RWPE1 (cell line): Measurements from ENCODE around the gene TYRO3.
"Not testable (repeated sequence)": the region's sequence is repeated elsewhere in the genome, so short reads cannot be mapped to it uniquely, and the experiment has no call there.

Experiments
- CTCF ChIA-PET: fragments of 350-600 bp; sonication (Branson Sonifier 250); formaldehyde crosslinking; extraction: SDS; loops from one replicate; lab custom pipeline; 2021; lab: Yijun Ruan, JAX
- POLR2A ChIA-PET: fragments of 400-600 bp; formaldehyde crosslinking; extraction: SDS; loops from one replicate; lab custom pipeline; 2020; ENCODE audit warnings: antibody characterized with exemption; ENCODE audit not compliant: low non-redundant PET; lab: Yijun Ruan, JAX
- DNase-seq: peaks from one replicate; pipeline ENCODE4 v3.0.0; 2012; ENCODE audit warnings: low spot score
- H3K27ac ChIP-seq: fragments of 450-650 bp; 2 replicates; pipeline ENCODE4 v1.5.1; 2017
- CTCF ChIP-seq: fragments of 450-650 bp; conservative IDR thresholded peaks from 2 replicates; pipeline ENCODE4 v1.5.1; 2017; ENCODE audit warnings: low read depth, mild to moderate bottlenecking

TYRO3 gene

GRCh38 chr15:41568350-41569017 is 9.5 kb downstream of the TYRO3 start:
- ChIA-PET POLR2A (interaction anchor here (0.6 kb wide), 1 partner anchor 145 kb away, joined by 4 read pairs; no protein-coding TSS in a partner anchor), CTCF (interaction anchor here (0.6 to 0.7 kb wide), 2 partner anchors 11 to 1230 kb away, joined by 3 read pairs; no protein-coding TSS in a partner anchor)
- DNase-seq, result no peak
- no peak overlapping the region for H3K27ac ChIP-seq
- TF ChIP-seq CTCF, result no peak

GRCh38 chr15:41569232-41569631 is 10.2 kb downstream of the TYRO3 start:
- DNase-seq, CTCF ChIA-PET, H3K27ac ChIP-seq: not testable (repeated sequence)
- POLR2A ChIA-PET, result interaction anchor here (0.6 kb wide), 1 partner anchor 144 kb away, joined by 4 read pairs; no protein-coding TSS in a partner anchor

- ChIA-PET POLR2A (no interaction called here), CTCF (interaction anchor here (0.7 kb wide), 1 partner anchor 171 kb away, joined by 5 read pairs; no protein-coding TSS in a partner anchor)
- TF ChIP-seq CTCF, result no peak
- H3K27ac ChIP-seq, result no peak overlapping the region
- DNase-seq, result no peak
These were observed 11.8 kb downstream of the TYRO3 start for GRCh38 chr15:41570764-41571163.

- no peak for DNase-seq
- no peak overlapping the region for H3K27ac ChIP-seq
- TF ChIP-seq CTCF, result no peak
- ChIA-PET POLR2A (no interaction called here), CTCF (interaction anchor here (0.6 to 0.7 kb wide), 2 partner anchors 65 to 95 kb away, joined by 3 to 4 read pairs; no protein-coding TSS in a partner anchor)
These were observed 12.9 kb downstream of the TYRO3 start for GRCh38 chr15:41571948-41572347.

GRCh38 chr15:41572866-41573265 is 13.9 kb downstream of the TYRO3 start:
- H3K27ac ChIP-seq, result no peak overlapping the region
- ChIA-PET CTCF (no interaction called here), POLR2A (no interaction called here)
- no peak for DNase-seq
- TF ChIP-seq CTCF, result no peak

GRCh38 chr15:41573396-41573795 is 14.4 kb downstream of the TYRO3 start:
- TF ChIP-seq CTCF, result no peak
- ChIA-PET CTCF (no interaction called here), POLR2A (no interaction called here)
- H3K27ac ChIP-seq, result no peak overlapping the region
- DNase-seq, result no peak

GRCh38 chr15:41574158-41574557 is 15.1 kb downstream of the TYRO3 start:
- no peak overlapping the region for H3K27ac ChIP-seq
- DNase-seq, result no peak
- ChIA-PET POLR2A (no interaction called here), CTCF (no interaction called here)
- TF ChIP-seq CTCF, result no peak
